Hematopoietic multipotent progenitor cell treated with erythropoietin and hydrocortisone succinate and interleukin-3 and kit ligand, for 8 days (in vitro differentiated cells): ENCODE results near the gene CELSR1.
A peak's percentile ranks its signal among the peaks of the same experiment; 100 is the strongest.

Source experiments
- DNase-seq: peaks from one replicate; pipeline ENCODE4 v3.0.0-alpha.2; 2015

Gene CELSR1, protein sequence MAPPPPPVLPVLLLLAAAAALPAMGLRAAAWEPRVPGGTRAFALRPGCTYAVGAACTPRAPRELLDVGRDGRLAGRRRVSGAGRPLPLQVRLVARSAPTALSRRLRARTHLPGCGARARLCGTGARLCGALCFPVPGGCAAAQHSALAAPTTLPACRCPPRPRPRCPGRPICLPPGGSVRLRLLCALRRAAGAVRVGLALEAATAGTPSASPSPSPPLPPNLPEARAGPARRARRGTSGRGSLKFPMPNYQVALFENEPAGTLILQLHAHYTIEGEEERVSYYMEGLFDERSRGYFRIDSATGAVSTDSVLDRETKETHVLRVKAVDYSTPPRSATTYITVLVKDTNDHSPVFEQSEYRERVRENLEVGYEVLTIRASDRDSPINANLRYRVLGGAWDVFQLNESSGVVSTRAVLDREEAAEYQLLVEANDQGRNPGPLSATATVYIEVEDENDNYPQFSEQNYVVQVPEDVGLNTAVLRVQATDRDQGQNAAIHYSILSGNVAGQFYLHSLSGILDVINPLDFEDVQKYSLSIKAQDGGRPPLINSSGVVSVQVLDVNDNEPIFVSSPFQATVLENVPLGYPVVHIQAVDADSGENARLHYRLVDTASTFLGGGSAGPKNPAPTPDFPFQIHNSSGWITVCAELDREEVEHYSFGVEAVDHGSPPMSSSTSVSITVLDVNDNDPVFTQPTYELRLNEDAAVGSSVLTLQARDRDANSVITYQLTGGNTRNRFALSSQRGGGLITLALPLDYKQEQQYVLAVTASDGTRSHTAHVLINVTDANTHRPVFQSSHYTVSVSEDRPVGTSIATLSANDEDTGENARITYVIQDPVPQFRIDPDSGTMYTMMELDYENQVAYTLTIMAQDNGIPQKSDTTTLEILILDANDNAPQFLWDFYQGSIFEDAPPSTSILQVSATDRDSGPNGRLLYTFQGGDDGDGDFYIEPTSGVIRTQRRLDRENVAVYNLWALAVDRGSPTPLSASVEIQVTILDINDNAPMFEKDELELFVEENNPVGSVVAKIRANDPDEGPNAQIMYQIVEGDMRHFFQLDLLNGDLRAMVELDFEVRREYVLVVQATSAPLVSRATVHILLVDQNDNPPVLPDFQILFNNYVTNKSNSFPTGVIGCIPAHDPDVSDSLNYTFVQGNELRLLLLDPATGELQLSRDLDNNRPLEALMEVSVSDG (N-terminal part only)

DNA sequence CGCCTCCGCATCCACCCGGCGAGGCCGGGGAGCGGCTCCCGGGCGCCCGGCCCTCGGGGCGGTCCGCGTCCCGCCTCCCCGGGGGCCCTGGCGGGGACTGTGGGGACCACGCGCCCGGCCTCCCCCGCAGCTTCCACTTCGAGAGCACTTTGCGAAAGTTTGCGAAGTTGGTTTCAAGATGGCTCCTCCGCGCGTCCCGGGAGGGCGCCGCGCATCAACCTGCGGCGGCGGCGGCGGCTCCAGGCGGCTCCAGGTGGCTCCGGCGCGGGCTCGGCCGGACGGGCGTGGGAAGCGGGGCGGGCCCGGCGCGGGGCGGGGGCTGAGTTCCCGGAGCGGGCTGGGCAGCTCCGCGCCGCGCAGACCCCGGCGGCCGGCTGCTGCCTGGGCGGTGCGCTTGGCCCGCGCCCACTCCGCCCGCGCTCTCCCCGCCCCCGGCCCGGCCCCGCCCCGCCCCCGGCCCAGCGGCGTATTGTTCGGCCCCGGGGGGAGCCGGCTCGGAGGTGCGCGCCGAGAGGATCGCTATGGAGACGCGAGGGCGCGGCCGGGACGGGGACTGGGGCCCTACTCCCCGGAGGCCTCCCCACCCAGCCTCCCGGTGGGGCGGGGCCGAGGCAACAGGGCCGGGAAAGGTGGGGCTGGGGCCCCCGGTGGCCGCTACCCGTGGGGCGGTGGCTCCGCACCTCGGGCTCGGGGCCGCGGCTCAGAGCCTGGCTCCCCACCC lies at the start of gene CELSR1:
Gene CELSR1, minus strand, starts transcription at position 396 of the 721 bp plus-strand sequence. CDS start 450 bp downstream, outside the sequence.
- DNase-seq: no peak

GRCh38 chr22:46587061-46587460 lies 49.6 kb upstream of the CELSR1 start:
- DNase-seq: no peak

DNA sequence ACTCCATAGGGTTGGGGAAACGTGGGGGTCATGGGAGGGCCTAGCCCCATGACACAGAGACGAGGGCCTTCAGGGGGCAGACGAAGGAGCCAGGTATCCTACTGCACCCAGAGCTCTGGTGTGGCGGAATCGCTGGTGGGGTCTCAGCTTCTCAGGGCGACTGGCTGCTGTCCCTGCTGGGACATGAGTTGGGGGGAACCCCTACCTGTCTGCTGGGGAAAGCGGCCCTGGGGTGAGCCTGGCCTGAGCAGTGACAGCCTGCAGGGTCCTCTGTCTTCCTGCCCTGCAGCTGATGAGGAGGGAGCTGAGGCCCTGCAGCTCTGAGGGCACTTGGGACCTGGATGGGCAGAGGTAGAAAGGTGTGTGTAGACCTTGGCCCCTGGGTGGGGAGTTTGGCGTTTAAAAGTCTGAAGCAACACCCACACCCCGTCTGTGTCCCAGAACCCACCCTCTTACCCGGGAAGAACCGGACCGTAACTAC lies 49.2 kb upstream of the CELSR1 start:
- DNase-seq: no peak

GRCh38 chr22:46586123-46586519 lies 48.7 kb upstream of the CELSR1 start:
- no peak for DNase-seq

- DNase-seq: no peak
These were observed 48.1 kb upstream of the CELSR1 start for GRCh38 chr22:46585340-46586122.

DNA sequence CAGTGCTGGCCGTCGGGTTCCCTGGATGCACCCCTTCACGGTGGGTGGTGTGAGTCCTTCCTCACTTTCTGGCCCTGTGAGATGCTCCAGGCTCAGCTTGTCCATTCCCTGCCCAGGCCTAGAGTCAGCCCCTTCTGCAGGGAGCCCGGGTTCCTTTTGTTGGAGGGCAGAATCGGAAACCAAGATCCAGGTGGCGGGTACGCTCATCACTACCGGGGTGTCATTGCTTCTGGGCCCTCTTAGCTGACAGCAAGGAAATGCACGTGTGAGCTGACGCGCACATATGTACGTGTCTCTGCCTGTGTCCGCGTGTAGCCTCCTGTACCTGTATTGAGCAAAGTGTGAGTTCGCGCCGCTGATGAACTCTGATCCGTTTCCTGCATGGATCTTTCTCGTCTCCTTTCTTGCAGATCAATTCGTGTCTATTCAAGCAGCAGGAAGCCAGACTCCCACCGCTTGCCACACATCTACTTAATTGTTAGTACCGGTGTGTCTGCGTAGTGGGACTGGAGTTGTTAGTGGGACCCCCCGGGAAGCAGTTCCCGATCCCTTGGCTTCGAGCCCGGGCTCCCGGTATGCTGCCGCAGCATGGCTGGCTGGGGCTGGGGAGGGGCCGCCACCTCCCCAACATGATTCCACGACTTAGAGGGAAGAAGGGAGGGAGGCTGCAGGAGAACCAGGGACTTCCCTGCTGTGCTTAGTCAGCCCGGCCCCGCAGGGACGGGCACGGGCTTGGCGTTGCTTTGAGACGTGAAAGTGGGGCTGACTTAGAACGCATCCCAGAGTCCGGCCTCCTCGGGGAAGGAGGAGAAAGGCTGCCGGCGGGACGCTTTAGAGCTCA lies 46.9 kb upstream of the CELSR1 start:
- no peak for DNase-seq

GRCh38 chr22:46583571-46583970 lies 46.2 kb upstream of the CELSR1 start:
- DNase-seq: no peak

DNA sequence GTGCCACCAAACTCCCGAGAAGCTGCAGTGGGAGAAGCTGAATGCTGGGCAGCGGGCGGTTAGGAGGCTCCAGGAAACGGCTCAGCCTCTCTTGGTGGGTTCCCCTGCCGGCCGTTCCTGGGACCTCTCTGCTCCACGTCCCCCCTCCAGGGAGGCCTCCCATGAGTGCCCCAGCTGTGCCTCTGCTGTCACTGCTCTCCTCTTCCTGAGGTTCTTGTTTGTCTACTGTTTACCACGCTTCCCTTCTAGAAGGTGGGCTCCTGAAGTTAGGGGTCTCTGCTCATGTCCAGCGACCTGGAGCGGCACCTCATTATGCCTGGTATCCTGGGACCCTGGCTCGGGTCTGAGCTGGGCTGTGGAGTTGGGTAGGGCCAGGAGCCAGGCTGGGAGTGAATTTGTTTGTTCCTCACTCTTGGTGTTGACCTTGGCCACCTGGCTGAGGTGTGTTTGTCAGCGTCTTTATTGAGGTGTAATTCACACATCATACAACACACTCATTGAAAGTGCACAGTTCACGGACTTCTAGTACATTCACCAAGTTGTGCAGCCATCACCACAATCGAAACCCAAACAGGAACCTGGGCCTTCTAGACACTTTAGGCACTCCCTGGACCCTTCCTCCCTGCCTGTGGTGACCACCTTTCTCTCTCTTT lies 45.0 kb upstream of the CELSR1 start:
- DNase-seq: no peak

DNA sequence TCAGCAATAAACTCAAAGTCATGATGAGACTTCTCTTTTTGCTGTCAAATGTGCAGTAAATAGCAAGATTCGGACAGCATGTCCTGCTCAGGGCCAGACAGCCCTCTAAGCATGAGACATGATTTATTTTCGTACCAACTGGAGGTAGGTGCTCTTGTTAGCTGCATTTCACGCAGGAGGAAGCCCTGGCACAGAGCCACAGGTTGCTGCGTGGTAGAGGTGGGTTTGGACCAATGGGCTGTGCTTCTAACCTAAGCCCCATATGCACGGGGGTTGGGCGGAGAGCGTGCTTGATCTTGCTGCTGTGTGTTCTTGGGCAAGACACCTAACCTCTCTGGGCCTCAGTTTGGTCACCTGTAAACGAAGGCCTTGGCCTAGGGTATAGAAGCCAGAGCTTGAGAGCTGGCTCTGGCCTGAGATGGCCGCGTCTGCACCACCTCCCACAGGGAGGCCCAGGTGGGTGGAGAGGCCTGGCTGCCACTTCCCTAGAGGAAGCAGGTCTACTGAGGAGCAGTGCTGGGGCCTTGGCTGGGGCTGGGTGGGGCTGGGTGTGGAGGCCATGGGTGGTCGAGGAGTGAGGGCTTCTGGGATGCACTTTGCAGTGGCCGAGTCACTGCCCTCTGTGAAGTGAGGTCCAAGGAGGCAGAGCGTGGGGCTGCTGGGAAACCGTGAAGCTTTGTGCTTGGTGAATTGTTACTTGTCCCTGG lies 44.3 kb upstream of the CELSR1 start:
- peak; percentile 45 for DNase-seq

- DNase-seq: no peak
These were observed 43.6 kb upstream of the CELSR1 start for GRCh38 chr22:46580940-46581537.

DNA sequence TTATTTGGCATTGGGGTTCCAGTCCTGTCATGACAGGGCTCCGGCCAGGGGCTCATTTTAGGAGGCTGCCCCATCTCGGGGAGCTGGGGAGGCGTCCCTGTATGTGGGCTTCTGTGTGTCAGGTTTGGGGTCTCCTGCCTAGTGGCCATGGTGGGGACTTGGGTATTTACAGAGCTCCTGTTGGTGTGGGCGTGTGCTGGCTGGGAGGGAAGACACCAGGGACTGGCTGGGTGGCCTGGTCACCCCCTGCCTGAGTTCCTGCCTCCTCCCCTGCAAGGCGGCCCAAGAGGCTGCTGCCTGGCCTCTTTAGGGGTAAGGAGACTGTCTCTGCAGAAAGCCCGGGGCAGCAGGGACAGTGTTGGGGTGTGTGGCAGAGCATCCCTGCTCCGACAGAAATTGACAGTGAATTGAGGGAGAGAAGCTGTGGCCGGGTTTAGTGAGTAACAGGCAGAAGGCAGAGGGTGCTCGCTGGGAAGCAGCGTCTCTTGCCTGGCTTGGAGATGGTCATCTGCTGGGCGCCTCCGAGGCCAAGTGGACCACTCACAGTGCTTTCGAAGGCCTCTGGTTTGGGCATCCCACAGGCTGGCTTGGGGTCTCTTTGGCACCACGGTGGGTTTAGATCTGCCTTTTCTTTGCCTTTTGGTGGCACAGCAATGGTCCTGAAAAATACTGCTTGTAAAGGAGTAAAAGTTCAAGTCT lies 42.5 kb upstream of the CELSR1 start:
- peak; percentile 40 for DNase-seq

- peak; percentile 55 for DNase-seq
These were observed 41.6 kb upstream of the CELSR1 start for GRCh38 chr22:46578824-46579561.

DNA sequence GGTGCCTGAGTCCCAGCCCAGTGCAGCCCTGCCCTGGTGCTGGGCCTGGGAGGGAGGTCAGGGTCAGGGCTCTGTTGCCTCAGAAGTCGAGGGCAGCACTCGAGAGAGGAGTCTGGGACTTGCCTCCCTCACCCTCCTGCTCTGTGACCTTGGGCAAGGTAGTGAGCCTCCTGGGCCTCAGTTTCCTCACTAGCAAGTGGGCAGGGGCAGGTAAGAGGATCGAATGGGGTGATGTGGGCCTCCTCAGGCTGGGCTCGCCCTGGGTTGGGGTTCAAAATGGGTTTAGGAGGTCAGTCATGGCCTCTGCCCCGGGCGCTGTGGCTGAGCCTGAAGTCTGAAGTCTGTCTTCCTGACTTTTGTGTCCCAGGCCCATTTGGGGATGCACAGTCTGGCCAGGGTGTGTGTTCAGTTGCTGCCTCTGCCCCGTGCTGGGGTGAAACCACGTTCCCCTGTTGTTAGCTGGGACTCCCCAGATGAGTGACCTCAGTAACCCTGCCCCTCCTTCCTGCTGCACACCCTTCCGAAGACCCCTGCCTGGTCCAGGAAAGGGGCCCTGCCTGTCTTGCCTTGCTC lies 40.9 kb upstream of the CELSR1 start:
- peak; percentile 39 for DNase-seq

DNA sequence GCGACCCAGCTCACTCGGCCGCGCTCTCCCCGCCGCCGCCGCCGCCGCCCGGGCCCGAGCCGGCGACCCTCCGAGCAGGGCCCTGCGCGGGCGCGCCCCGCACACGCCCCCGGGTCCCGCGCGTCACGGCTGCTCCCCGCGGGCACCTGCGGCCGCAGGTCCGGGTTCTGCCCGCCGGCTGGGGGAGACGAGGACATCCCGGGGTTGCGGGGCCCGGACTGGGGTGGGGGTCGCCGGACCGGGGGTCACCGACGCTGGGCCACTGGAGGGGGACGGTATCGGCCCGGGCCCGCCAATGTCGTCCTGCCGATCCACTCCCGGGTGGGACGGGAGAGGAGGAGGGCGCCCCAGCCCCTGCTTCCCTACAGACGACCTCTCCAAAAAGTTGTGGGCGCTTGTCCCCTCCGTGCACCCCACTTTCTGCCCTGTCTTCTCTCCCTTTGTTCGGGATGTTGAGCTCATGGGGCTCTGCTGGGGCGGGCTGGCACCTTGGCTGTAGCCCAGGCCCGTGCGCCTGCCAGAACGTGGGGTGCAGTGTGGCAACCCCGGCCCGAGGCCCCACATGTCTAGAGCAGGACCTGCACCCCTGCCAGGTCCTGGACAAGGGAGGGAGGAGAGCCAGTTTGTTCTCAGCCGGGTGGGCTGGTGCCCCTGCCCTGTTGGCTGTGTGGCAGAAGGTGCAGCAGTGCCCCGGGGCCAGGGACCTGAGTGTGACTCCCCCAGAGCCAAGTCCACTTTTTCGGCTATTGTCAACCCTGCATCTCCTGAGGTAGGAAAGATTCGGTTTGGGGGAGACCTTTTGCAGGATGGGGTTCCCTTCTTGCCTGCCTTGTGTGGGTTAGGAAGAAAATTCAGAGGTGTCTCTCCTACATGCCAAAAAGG lies 40.2 kb upstream of the CELSR1 start:
- DNase-seq: peak; percentile 35

- peak; percentile 59 for DNase-seq
These were observed 39.3 kb upstream of the CELSR1 start for GRCh38 chr22:46576556-46577367.
